ENCODE results near the gene KRTAP25-1. TPM values are rescaled to one million over a fixed set of nuclear protein-coding genes. Genes with fewer than 3 reads are reported as not detected.

Gene KRTAP25-1
- total and polyA plus RNA-seq, 3 donors from 2014 or later, result not detected

DNA sequence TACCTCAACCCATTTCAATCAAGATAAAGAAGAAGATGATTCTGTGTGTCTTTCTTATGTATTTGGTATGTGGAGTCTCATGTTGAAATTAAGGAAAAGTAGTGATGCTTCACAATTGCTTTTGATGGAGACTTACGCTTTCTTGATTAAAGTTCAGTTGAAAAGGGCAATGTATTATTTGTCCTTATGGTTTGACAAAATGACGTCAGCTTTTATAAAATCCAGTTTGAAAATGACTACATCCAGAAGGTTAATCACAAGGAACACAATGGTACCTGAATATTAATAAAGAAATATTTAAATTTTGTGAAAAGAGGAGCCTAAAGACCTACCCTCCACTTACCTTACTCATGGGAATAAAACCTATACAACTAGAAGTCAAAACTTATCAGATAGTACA is 26.4 kb upstream of the KRTAP25-1 start:
- WGBS, 2 donors, result 89 to 96% methylated on average over 2 of the region's 2 CpGs
- H3K4me1 ChIP-seq, result no peaks in the 10 kb centered on the region
- DNase-seq, result no peak
- intact Hi-C loops (cut with DNase I; ENCODE audit: low total_unique reads), result no loop called here
- H3K36me3 ChIP-seq (ENCODE audit: low read depth, missing control alignments), result no peaks in the 10 kb centered on the region
- H3K4me3 ChIP-seq, result no peak overlapping the region
- no peaks in the 10 kb centered on the region for H3K27me3 ChIP-seq
- no peak for TF ChIP-seq POLR2A (IDR thresholded peaks at IDR 0.05)
- TF ChIP-seq, protein P1, sequence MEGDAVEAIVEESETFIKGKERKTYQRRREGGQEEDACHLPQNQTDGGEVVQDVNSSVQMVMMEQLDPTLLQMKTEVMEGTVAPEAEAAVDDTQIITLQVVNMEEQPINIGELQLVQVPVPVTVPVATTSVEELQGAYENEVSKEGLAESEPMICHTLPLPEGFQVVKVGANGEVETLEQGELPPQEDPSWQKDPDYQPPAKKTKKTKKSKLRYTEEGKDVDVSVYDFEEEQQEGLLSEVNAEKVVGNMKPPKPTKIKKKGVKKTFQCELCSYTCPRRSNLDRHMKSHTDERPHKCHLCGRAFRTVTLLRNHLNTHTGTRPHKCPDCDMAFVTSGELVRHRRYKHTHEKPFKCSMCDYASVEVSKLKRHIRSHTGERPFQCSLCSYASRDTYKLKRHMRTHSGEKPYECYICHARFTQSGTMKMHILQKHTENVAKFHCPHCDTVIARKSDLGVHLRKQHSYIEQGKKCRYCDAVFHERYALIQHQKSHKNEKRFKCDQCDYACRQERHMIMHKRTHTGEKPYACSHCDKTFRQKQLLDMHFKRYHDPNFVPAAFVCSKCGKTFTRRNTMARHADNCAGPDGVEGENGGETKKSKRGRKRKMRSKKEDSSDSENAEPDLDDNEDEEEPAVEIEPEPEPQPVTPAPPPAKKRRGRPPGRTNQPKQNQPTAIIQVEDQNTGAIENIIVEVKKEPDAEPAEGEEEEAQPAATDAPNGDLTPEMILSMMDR (IDR thresholded peaks at IDR 0.05), result no peak
- H3K27ac ChIP-seq, result no peak overlapping the region
- H3K9me3 ChIP-seq, result no peaks in the 10 kb centered on the region

DNA sequence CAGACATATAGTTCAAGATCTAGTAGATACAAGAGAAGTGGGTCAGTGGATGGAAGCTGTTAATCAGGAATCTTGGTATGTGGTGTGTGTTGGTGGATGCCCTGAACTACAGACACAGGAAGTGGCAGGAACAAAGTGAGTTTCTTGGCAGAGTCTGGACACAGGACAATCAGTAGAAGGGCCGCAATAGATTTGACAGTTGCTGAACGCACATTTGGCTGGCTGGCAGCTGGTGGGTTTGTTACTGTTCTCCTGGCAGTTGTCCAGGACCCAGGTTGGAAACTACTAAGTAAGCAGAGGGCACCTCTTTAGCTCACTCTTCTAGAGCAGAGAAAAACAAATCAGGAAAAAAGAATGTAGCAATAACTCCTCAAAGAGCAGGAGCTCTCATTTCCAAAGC is 17.6 kb upstream of the KRTAP25-1 start:
- Histone ChIP-seq H3K27me3 (no peaks in the 10 kb centered on the region), H3K27ac (no peak overlapping the region), H3K9me3 (no peaks in the 10 kb centered on the region), H3K4me3 (no peak overlapping the region), H3K36me3 (ENCODE audit: low read depth, missing control alignments) (no peaks in the 10 kb centered on the region), H3K4me1 (no peaks in the 10 kb centered on the region)
- no peak for TF ChIP-seq POLR2A (IDR thresholded peaks at IDR 0.05)
- TF ChIP-seq, protein P1 (IDR thresholded peaks at IDR 0.05), result no peak
- intact Hi-C loops (cut with DNase I; ENCODE audit: low total_unique reads), result no loop called here
- DNase-seq, result no peak
- 44 to 68% methylated on average over 2 of the region's 2 CpGs for WGBS, 2 donors

DNA sequence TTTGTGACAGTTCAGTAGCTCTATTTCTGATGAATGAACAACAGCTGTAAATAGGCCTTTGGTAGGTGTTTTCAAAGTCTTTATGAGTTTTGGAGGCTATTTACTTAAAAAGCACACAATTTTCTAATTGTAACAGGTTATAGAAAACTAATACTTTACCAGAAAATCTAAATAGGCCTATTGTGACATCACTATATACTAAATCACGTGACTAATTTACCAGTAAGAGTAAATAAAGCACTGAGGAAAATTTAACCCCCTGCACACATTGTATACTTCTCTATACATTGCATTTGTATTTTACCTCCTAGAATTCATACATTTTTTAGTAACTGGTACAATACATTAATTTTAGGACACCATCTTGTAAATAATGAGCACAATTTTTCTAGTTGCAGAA is 15.8 kb upstream of the KRTAP25-1 start:
- Histone ChIP-seq H3K4me3 (no peak overlapping the region), H3K4me1 (no peaks in the 10 kb centered on the region), H3K36me3 (ENCODE audit: low read depth, missing control alignments) (no peaks in the 10 kb centered on the region), H3K27me3 (no peaks in the 10 kb centered on the region), H3K27ac (no peak overlapping the region), H3K9me3 (no peaks in the 10 kb centered on the region)
- WGBS, 2 donors, result 62 to 70% methylated on average over 1 of the region's 1 CpG
- intact Hi-C loops (cut with DNase I; ENCODE audit: low total_unique reads), result no loop called here
- TF ChIP-seq, protein P1 (IDR thresholded peaks at IDR 0.05), result no peak
- no peak for TF ChIP-seq POLR2A (IDR thresholded peaks at IDR 0.05)
- DNase-seq, result no peak

DNA sequence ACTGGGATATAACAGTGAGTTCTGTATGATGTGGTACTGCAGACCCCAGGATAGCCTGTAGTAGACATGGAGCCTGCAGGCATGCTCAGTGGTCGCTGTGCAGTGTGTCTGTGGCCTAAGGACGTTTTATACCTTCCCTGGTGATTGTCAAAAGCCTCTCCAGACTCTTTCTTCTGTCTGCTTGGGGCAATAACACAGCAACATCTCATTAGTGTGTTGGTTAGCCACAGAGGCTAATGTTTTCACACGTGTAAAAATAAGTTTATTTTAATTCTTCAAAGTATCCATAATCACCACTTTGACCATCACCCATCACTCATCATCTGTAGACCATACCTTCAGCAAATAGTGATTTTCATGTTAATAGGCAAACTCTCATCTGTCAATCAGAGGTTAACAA is 6.5 kb downstream of the KRTAP25-1 start, which contains the start of gene KRTAP24-1:
TSS of gene KRTAP24-1 (minus strand) at position 101 of the 400 bp plus-strand sequence. CDS start at position 83, 18 bp downstream.
- no peaks in the 10 kb centered on the region for H3K9me3 ChIP-seq
- no peaks in the 10 kb centered on the region for H3K4me1 ChIP-seq
- H3K4me3 ChIP-seq, result no peak within 1 kb of the TSS
- no peak for DNase-seq
- intact Hi-C loops (cut with DNase I; ENCODE audit: low total_unique reads), result no loop called here
- no peaks in the 10 kb centered on the region for H3K36me3 ChIP-seq (ENCODE audit: low read depth, missing control alignments)
- H3K27me3 ChIP-seq, result no peaks in the 10 kb centered on the region
- TF ChIP-seq, protein P1 (IDR thresholded peaks at IDR 0.05), result no peak
- no peak for TF ChIP-seq POLR2A (IDR thresholded peaks at IDR 0.05)
- H3K27ac ChIP-seq, result no peak within 1 kb of the TSS
- 59 to 68% methylated on average over 3 of the region's 3 CpGs for WGBS, 2 donors

DNA sequence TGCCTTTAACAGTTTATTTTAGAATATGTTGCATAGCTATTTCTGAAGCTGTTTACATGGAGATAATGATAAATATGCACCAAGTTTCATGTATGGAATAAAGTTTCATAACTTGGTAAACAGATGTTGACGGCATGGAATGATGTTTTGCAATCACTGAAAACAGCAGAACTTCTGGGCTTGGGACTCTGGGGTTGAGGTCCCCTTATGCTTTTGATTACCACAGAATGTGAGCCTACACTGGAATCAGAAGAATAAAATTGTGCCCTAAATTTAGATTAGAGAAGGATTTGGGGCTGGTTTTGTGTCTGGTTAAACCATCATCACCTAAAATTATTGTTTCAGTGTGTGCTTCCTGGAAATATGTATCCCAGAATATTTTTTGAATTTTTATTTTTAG is 17.7 kb downstream of the KRTAP25-1 start:
- intact Hi-C loops (cut with DNase I; ENCODE audit: low total_unique reads), result no loop called here
- H3K27me3 ChIP-seq, result no peaks in the 10 kb centered on the region
- TF ChIP-seq POLR2A (IDR thresholded peaks at IDR 0.05), result no peak
- TF ChIP-seq, protein P1 (IDR thresholded peaks at IDR 0.05), result no peak
- 59 to 79% methylated on average over 1 of the region's 1 CpG for WGBS, 2 donors
- no peak overlapping the region for H3K27ac ChIP-seq
- H3K36me3 ChIP-seq (ENCODE audit: low read depth, missing control alignments), result no peaks in the 10 kb centered on the region
- no peaks in the 10 kb centered on the region for H3K4me1 ChIP-seq
- H3K9me3 ChIP-seq, result no peaks in the 10 kb centered on the region
- no peak overlapping the region for H3K4me3 ChIP-seq
- no peak for DNase-seq

Data from testis (tissue), 3 donors.